SK-N-SH (cell line): ENCODE data around the gene SYNE3. TPM values are rescaled to one million over a fixed set of nuclear protein-coding genes. Genes with fewer than 3 reads are reported as not detected.

Experiments used
- CTCF ChIA-PET: fragments of 300-600, 350-600 bp; formaldehyde crosslinking; extraction: SDS; loops from one replicate; lab custom pipeline; 2021; lab: Yijun Ruan, JAX
- POLR2A ChIA-PET: fragments of 350-600 bp; sonication (Branson Sonifier 250); formaldehyde crosslinking; extraction: SDS; loops from one replicate; lab custom pipeline; 2020; ENCODE audit warnings: antibody characterized with exemption, inconsistent platforms; lab: Yijun Ruan, JAX
- DNase-seq: peaks from one replicate; pipeline ENCODE4 v3.0.0; 2012
- H2AFZ ChIP-seq: fragments of 200-600 bp; sonication (generic); 2 replicates; pipeline ENCODE4 v1.8.1; 2016; ENCODE audit warnings: antibody characterized with exemption, mild to moderate bottlenecking, low read depth
- H3F3A ChIP-seq: fragments of 200-600 bp; sonication (generic); replicated peaks from 2 replicates; pipeline ENCODE3; 2016; ENCODE audit warnings: antibody characterized with exemption, mild to moderate bottlenecking; ENCODE audit not compliant: insufficient read depth
- H3K27ac ChIP-seq, 2 experiments: fragments of 200-500 bp in 1 of 2; fragments of 200-600 bp in 1 of 2; sonication (Bioruptor generic) in 1 of 2; sonication (generic), shearing (Covaris generic) in 1 of 2; 2 replicates each; pipeline versions ENCODE4 v1.5.1 to v1.6.1; 2014 to 2016; ENCODE audit warnings: low read depth in 2 of 2, inconsistent platforms in 1 of 2, low read length in 1 of 2, mild to moderate bottlenecking in 1 of 2, mixed read lengths in 1 of 2
- H3K27me3 ChIP-seq: fragments of 200-600 bp; sonication (generic), shearing (Covaris generic); 2 replicates; pipeline ENCODE4 v1.6.1; 2016; ENCODE audit warnings: mixed run types; ENCODE audit not compliant: insufficient read depth
- H3K36me3 ChIP-seq, 2 experiments: fragments of 200-500 bp in 1 of 2; fragments of 200-600 bp in 1 of 2; sonication (Bioruptor generic) in 1 of 2; sonication (generic) in 1 of 2; replicated peaks in 1 of 2; 2 replicates each; pipeline versions ENCODE3 to v1.5.1; 2014 to 2016; ENCODE audit warnings: low read length in 1 of 2, mild to moderate bottlenecking in 1 of 2; ENCODE audit not compliant: insufficient read depth in 2 of 2, control insufficient read depth in 1 of 2
- H3K4me1 ChIP-seq, 2 experiments: fragments of 200-500 bp in 1 of 2; fragments of 200-600 bp in 1 of 2; sonication (Bioruptor generic) in 1 of 2; sonication (generic), shearing (Covaris generic) in 1 of 2; 2 replicates each; pipeline versions ENCODE4 v1.5.1 to v1.6.1; 2014 to 2016; ENCODE audit warnings: low read depth in 1 of 2, low read length in 1 of 2, mixed run types in 1 of 2; ENCODE audit not compliant: insufficient read depth in 2 of 2, control insufficient read depth in 1 of 2
- H3K4me2 ChIP-seq: fragments of 200-600 bp; sonication (generic), shearing (Covaris generic); 2 replicates; pipeline ENCODE4 v1.6.1; 2017; ENCODE audit warnings: mixed run types
- H3K4me3 ChIP-seq, 2 experiments: fragments of 200-500 bp in 1 of 2; fragments of 200-600 bp in 1 of 2; sonication (Bioruptor generic) in 1 of 2; sonication (generic), shearing (Covaris generic) in 1 of 2; 2 replicates each; pipeline versions ENCODE4 v1.5.1 to v1.8.1; 2014 to 2016; ENCODE audit warnings: low read depth in 2 of 2, inconsistent platforms in 1 of 2, low read length in 1 of 2, mild to moderate bottlenecking in 1 of 2, mixed read lengths in 1 of 2, moderate library complexity in 1 of 2
- H3K79me2 ChIP-seq: fragments of 200-600 bp; sonication (generic); 2 replicates; pipeline ENCODE4 v1.8.1; 2017; ENCODE audit warnings: mild to moderate bottlenecking; ENCODE audit not compliant: insufficient read depth
- H3K9ac ChIP-seq: fragments of 200-600 bp; sonication (generic); 2 replicates; pipeline ENCODE4 v1.6.1; 2017; ENCODE audit warnings: mixed run types
- H3K9me2 ChIP-seq: fragments of 200-600 bp; sonication (generic); 2 replicates; pipeline ENCODE4 v1.6.1; 2017; ENCODE audit warnings: mixed run types
- H3K9me3 ChIP-seq: fragments of 200-600 bp; sonication (generic); 2 replicates; pipeline ENCODE4 v1.6.1; 2017; ENCODE audit warnings: mixed run types, mild to moderate bottlenecking, moderate library complexity
- H4K20me1 ChIP-seq: fragments of 200-600 bp; sonication (generic); 2 replicates; pipeline ENCODE4 v1.6.1; 2017; ENCODE audit warnings: mild to moderate bottlenecking, mixed run types; ENCODE audit not compliant: insufficient read depth
- CHD2 ChIP-seq: fragments of 150-350 bp; IDR thresholded peaks from 2 replicates; pipeline ENCODE4 v1.6.1; 2018; ENCODE audit warnings: low read length; ENCODE audit not compliant: partially characterized antibody
- ELF1 ChIP-seq: IDR thresholded peaks from 2 replicates; pipeline ENCODE4 v1.4.0; 2012
- GABPA ChIP-seq: IDR thresholded peaks from 2 replicates; pipeline ENCODE4 v1.4.0; 2012; ENCODE audit warnings: low read depth, mild to moderate bottlenecking
- IRF3 ChIP-seq: fragments of 150-350 bp; IDR thresholded peaks from 2 replicates; pipeline ENCODE4 v1.6.1; 2016; ENCODE audit warnings: mild to moderate bottlenecking, low read depth, low read length
- JUND ChIP-seq: IDR thresholded peaks from 2 replicates; pipeline ENCODE4 v1.4.0; 2012
- NFIC ChIP-seq: IDR thresholded peaks from 2 replicates; pipeline ENCODE4 v1.4.0; 2012; ENCODE audit warnings: borderline replicate concordance
- POLR2AphosphoS5 ChIP-seq: IDR thresholded peaks from 2 replicates; pipeline ENCODE4 v1.6.1; 2012; ENCODE audit warnings: low read depth, low read length
- RAD21 ChIP-seq: IDR thresholded peaks from 2 replicates; pipeline ENCODE4 v1.6.1; 2012; ENCODE audit warnings: mild to moderate bottlenecking, low read length
- RCOR1 ChIP-seq: fragments of 150-350 bp; IDR thresholded peaks from 2 replicates; pipeline ENCODE4 v1.6.1; 2017; ENCODE audit warnings: antibody characterized with exemption, low read length
- RXRA ChIP-seq: IDR thresholded peaks from 2 replicates; pipeline ENCODE4 v1.4.0; 2012; ENCODE audit warnings: low read depth, mild to moderate bottlenecking, borderline replicate concordance
- SIN3A ChIP-seq: IDR thresholded peaks from 2 replicates; pipeline ENCODE4 v1.6.1; 2012; ENCODE audit warnings: low read depth, mild to moderate bottlenecking, low read length, moderate library complexity, borderline replicate concordance
- SMC3 ChIP-seq: IDR thresholded peaks from 2 replicates; pipeline ENCODE4 v1.6.1; 2012; ENCODE audit warnings: low read depth, low read length, improper control_type of control experiment
- TCF12 ChIP-seq: IDR thresholded peaks from 2 replicates; pipeline ENCODE4 v1.4.0; 2012
- TEAD4 ChIP-seq: IDR thresholded peaks from 2 replicates; pipeline ENCODE4 v1.4.0; 2012; ENCODE audit warnings: mild to moderate bottlenecking, borderline replicate concordance; ENCODE audit not compliant: insufficient read depth
- WGBS: methylation state at CpG from one replicate; pipeline ENCODE4 v1.1.6; 2017; ENCODE audit warnings: low lambda C conversion rate; 5-methylcytosine and 5-hydroxymethylcytosine counted together
- polyA plus RNA-seq, 3 experiments: library from polyadenylated mRNA; depleted of rRNA; stranded (reverse); fragments of >200 nt; gene quantifications; 2 replicates each; pipeline ENCODE4 v1.2.3, GENCODE V29; 2012

The SYNE3 gene
- polyA plus RNA-seq, 1 of the 3 experiments (the other 2 are of a cell fraction) = 2.0 TPM

DNA sequence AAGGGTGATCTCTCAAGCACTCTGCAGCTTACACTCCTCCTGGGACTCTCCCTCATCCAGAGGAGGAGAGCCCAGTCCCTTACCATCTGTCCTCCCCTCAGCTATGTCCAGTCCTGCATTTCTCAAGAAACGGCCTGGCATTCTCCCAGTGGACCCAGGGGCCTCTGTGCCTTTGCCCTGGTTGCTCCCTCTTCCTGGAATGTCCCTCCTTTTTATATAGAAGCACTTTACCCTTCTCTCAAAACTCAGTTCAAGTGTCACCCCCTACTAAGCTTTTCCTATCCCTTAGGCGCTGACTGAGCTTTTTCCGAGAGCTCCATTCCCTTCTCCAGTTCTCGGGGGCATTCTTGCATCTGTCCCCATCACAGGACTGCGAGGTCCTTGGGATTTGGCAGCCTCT is 9.5 kb upstream of the SYNE3 start:
- Histone ChIP-seq H3K4me3 (no peak overlapping the region), H3K27ac (no peak overlapping the region), H3K9ac (no peak overlapping the region), H3K4me1 (peaks cover 6 to 26% of the 10 kb centered on the region in 2 experiments; a peak in 3 of 4 replicates), H2AFZ (no peak overlapping the region), H3K9me2 (no peaks in the 10 kb centered on the region), H3K4me2 (no peak overlapping the region), H3K79me2 (peaks cover 31% of the 10 kb centered on the region), H4K20me1 (0 out of 2 replicates have a peak, but pooled peaks cover 6% of the 10 kb centered on the region), H3K9me3 (no peaks in the 10 kb centered on the region), H3K27me3 (no peaks in the 10 kb centered on the region), H3F3A (peaks cover 20% of the 10 kb centered on the region), H3K36me3 (peaks cover 5 to 7% of the 10 kb centered on the region in 2 experiments)
- CTCF ChIA-PET = interaction anchor here (1.0 to 15.5 kb wide), 8 partner anchors 11 to 530 kb away, joined by 3 to 254 read pairs (median 12); partner anchors contain the start of gene SYNE3
- TF ChIP-seq RCOR1 (no peak), POLR2AphosphoS5 (no peak), TCF12 (no peak), TEAD4 (no peak), SIN3A (no peak), ELF1 (no peak), IRF3 (no peak), RXRA (no peak), NFIC (no peak)
- POLR2A ChIA-PET = no interaction called here
- DNase-seq = no peak
- 90% methylated on average over 5 of the region's 5 CpGs for WGBS

- POLR2A ChIA-PET = interaction anchor here (0.6 kb wide), 1 partner anchor 10 kb away, joined by 3 read pairs; no protein-coding TSS in a partner anchor
- DNase-seq = no peak
- Histone ChIP-seq H3K27me3 (no peaks in the 10 kb centered on the region), H2AFZ (no peak overlapping the region), H4K20me1 (no peaks in the 10 kb centered on the region), H3K79me2 (peaks cover 20% of the 10 kb centered on the region), H3F3A (peaks cover 18% of the 10 kb centered on the region), H3K9me2 (no peaks in the 10 kb centered on the region), H3K4me3 (no peak overlapping the region), H3K9me3 (no peaks in the 10 kb centered on the region), H3K4me2 (0 out of 2 replicates have a peak overlapping the region, but pooled peaks have one; percentile 38), H3K36me3 (peaks cover 3 to 4% of the 10 kb centered on the region in 2 experiments), H3K27ac (no peak overlapping the region), H3K9ac (no peak overlapping the region), H3K4me1 (peaks cover 8 to 32% of the 10 kb centered on the region in 2 experiments)
- CTCF ChIA-PET = interaction anchor here (1.6 to 15.5 kb wide), 4 partner anchors 81 to 531 kb away, joined by 3 to 254 read pairs (median 16); no protein-coding TSS in a partner anchor
- WGBS = 80% methylated on average over 4 of the region's 6 CpGs
- no peak for TF ChIP-seq TEAD4
- no peak for TF ChIP-seq ELF1
- TF ChIP-seq SMC3 = no peak
- TF ChIP-seq CHD2 = no peak
- no peak for TF ChIP-seq JUND
- TF ChIP-seq RAD21 = no peak
- no peak for TF ChIP-seq GABPA
Measured at GRCh38 chr14:95524706-95525512, 8.5 kb upstream of the SYNE3 start.
